Gastrocnemius medialis (tissue), 4 donors: ENCODE data around the gene IFIT1.

Experiments used
- POLR2A ChIP-seq, 2 donors: fragments of 450-650 bp; IDR thresholded peaks; one replicate each; pipeline ENCODE4 v1.6.1; 2017; ENCODE audit warnings: antibody characterized with exemption in 2 of 2, mild to moderate bottlenecking in 2 of 2, moderate library complexity in 2 of 2
- TF ChIP-seq, protein P1 (sequence below), 5 experiments: fragments of 450-650 bp in 3 of 5; fragments of 200-600 bp in 2 of 5; sonication (generic) in 2 of 5; IDR thresholded peaks in 4 of 5; conservative IDR thresholded peaks in 1 of 5; 1 replicate in 4 of 5; 2 replicates in 1 of 5; pipeline ENCODE4 v1.5.1; 2016 to 2019; ENCODE audit warnings: antibody characterized with exemption in 5 of 5, mild to moderate bottlenecking in 3 of 5, moderate library complexity in 3 of 5

DNA sequence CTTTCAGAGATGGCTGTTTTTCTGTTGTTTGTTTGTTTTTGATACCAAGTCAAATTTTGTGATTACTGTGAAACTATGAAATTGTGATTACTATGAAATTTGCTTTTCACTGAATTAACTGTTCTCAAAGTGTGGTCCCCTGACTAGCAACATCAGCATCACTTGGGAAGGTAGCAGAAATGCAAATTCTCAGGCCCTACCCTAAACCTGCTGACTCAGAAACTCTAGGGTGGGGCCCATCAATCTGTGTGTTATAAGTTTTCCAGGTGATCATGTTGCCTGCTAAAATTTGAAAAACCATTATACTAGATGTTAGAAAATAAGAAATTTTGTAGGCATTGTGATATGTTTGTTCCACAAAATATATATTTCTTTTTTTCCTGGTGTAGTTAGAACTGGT lies 13.3 kb upstream of the IFIT1 start:
- TF ChIP-seq, protein P1, sequence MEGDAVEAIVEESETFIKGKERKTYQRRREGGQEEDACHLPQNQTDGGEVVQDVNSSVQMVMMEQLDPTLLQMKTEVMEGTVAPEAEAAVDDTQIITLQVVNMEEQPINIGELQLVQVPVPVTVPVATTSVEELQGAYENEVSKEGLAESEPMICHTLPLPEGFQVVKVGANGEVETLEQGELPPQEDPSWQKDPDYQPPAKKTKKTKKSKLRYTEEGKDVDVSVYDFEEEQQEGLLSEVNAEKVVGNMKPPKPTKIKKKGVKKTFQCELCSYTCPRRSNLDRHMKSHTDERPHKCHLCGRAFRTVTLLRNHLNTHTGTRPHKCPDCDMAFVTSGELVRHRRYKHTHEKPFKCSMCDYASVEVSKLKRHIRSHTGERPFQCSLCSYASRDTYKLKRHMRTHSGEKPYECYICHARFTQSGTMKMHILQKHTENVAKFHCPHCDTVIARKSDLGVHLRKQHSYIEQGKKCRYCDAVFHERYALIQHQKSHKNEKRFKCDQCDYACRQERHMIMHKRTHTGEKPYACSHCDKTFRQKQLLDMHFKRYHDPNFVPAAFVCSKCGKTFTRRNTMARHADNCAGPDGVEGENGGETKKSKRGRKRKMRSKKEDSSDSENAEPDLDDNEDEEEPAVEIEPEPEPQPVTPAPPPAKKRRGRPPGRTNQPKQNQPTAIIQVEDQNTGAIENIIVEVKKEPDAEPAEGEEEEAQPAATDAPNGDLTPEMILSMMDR (IDR thresholded peaks at IDR 0.05 in 4 of 5, conservative IDR thresholded peaks at IDR 0.05 in 1 of 5): no peak
- no peak for TF ChIP-seq POLR2A (IDR thresholded peaks at IDR 0.05)
